Measurements from ENCODE around the gene SPATA46. TPM values are rescaled to one million over a fixed set of nuclear protein-coding genes. Genes with fewer than 3 reads are reported as not detected.

The SPATA46 gene
- total RNA-seq, 4 donors from 2014 or later: not detected

GRCh38 chr1:162370161-162370560 lies 6.5 kb downstream of the SPATA46 start:
- DNase-seq: no peak
- H3K9me3 ChIP-seq: no peaks in the 10 kb centered on the region
- no peak for TF ChIP-seq CTCF (IDR thresholded peaks at IDR 0.05)
- no peak for TF ChIP-seq POLR2A (IDR thresholded peaks at IDR 0.05)
- H3K27me3 ChIP-seq: no peaks in the 10 kb centered on the region
- no peaks in the 10 kb centered on the region for H3K36me3 ChIP-seq
- H3K27ac ChIP-seq: no peak overlapping the region
- peaks cover 0 to 24% (median 5%) of the 10 kb centered on the region in 4 donors for H3K4me1 ChIP-seq
- no peak overlapping the region for H3K4me3 ChIP-seq

- no peak for DNase-seq
Observed at GRCh38 chr1:162369571-162369970, 7.1 kb downstream of the SPATA46 start.

GRCh38 chr1:162368451-162368850 lies 8.2 kb downstream of the SPATA46 start:
- Histone ChIP-seq H3K27me3 (no peaks in the 10 kb centered on the region), H3K36me3 (no peaks in the 10 kb centered on the region), H3K4me1 (peaks cover 0 to 24% (median 5%) of the 10 kb centered on the region in 4 donors), H3K4me3 (no peak overlapping the region), H3K9me3 (no peaks in the 10 kb centered on the region), H3K27ac (peak overlapping the region in 2 of 4 donors; percentile 30 to 31)
- peak in 1 of 3 donors; percentile 62 for DNase-seq
- TF ChIP-seq POLR2A (IDR thresholded peaks at IDR 0.05) (peak in 1 of 2 donors; percentile 22), CTCF (IDR thresholded peaks at IDR 0.05) (no peak)

More at GRCh38 chr1:162369571-162369970, 7.1 kb downstream of the SPATA46 start:
- no peak for TF ChIP-seq CTCF (IDR thresholded peaks at IDR 0.05)
- TF ChIP-seq POLR2A (IDR thresholded peaks at IDR 0.05): no peak
- H3K4me3 ChIP-seq: no peak overlapping the region
- H3K36me3 ChIP-seq: no peaks in the 10 kb centered on the region
- no peaks in the 10 kb centered on the region for H3K27me3 ChIP-seq
- no peak overlapping the region for H3K27ac ChIP-seq
- H3K9me3 ChIP-seq: no peaks in the 10 kb centered on the region
- peaks cover 0 to 24% (median 5%) of the 10 kb centered on the region in 4 donors for H3K4me1 ChIP-seq

- peak overlapping the region in 2 of 4 donors; percentile 25 to 31 for H3K27ac ChIP-seq
- H3K4me3 ChIP-seq: no peak overlapping the region
- DNase-seq: no peak
- no peak for TF ChIP-seq POLR2A (IDR thresholded peaks at IDR 0.05)
- peaks cover 0 to 20% (median 4%) of the 10 kb centered on the region in 4 donors for H3K4me1 ChIP-seq
- H3K36me3 ChIP-seq: no peaks in the 10 kb centered on the region
- H3K9me3 ChIP-seq: no peaks in the 10 kb centered on the region
- no peaks in the 10 kb centered on the region for H3K27me3 ChIP-seq
Observed at GRCh38 chr1:162367772-162368171, 8.9 kb downstream of the SPATA46 start.

- no peak for DNase-seq
- Histone ChIP-seq H3K9me3 (no peaks in the 10 kb centered on the region), H3K4me3 (peak overlapping the region in 1 of 4 donors; percentile 24), H3K36me3 (no peaks in the 10 kb centered on the region), H3K27ac (no peak overlapping the region), H3K4me1 (peaks cover 0 to 13% (median 1%) of the 10 kb centered on the region in 4 donors), H3K27me3 (no peaks in the 10 kb centered on the region)
- TF ChIP-seq CTCF (IDR thresholded peaks at IDR 0.05) (no peak), POLR2A (IDR thresholded peaks at IDR 0.05) (no peak)
Observed at GRCh38 chr1:162367073-162367472, 9.6 kb downstream of the SPATA46 start.

- peaks cover 0 to 9% (median 1%) of the 10 kb centered on the region in 4 donors for H3K4me1 ChIP-seq
- H3K9me3 ChIP-seq: no peaks in the 10 kb centered on the region
- TF ChIP-seq CTCF (IDR thresholded peaks at IDR 0.05) (no peak), POLR2A (IDR thresholded peaks at IDR 0.05) (no peak)
- H3K27ac ChIP-seq: no peak overlapping the region
- DNase-seq: no peak
- H3K36me3 ChIP-seq: no peaks in the 10 kb centered on the region
- H3K27me3 ChIP-seq: no peaks in the 10 kb centered on the region
- H3K4me3 ChIP-seq: peak overlapping the region in 1 of 4 donors; percentile 24
Observed at GRCh38 chr1:162366671-162367070, 10.0 kb downstream of the SPATA46 start.
